Activated B cell treated with CpG ODN at 0.5 μM for 24 hours (primary cell): ENCODE data around the gene SOBP. TPM values are rescaled to one million over a fixed set of nuclear protein-coding genes. Genes with fewer than 3 reads are reported as not detected.

ENCODE experiments used
- ATAC-seq: fragments of 200-7000 bp; cut with Tn5 transposase; one replicate; pipeline ENCODE4 v1.10.0; 2021; ENCODE audit warnings: low read depth, mild to moderate bottlenecking, moderate library complexity
- CTCF ChIA-PET: fragments of 350-600 bp; sonication (Branson Sonifier 250); formaldehyde crosslinking; loops from one replicate; lab custom pipeline; 2021; ENCODE audit warnings: antibody characterized with exemption; lab: Charles Lee
- POLR2A ChIA-PET: fragments of 350-600 bp; sonication (Branson Sonifier 250); formaldehyde crosslinking; loops from one replicate; lab custom pipeline; 2021; ENCODE audit warnings: antibody characterized with exemption; lab: Charles Lee
- DNase-seq: peaks from one replicate; pipeline ENCODE4 v3.0.0; 2022
- H3K27ac Mint-ChIP-seq: one replicate; pipeline ENCODE4 v1.8.0; 2020; ENCODE audit warnings: mixed read lengths
- H3K27me3 Mint-ChIP-seq: one replicate; pipeline ENCODE4 v1.8.0; 2021; ENCODE audit warnings: mixed read lengths
- H3K36me3 Mint-ChIP-seq: one replicate; pipeline ENCODE4 v1.8.0; 2021; ENCODE audit warnings: low read depth, mixed read lengths
- H3K4me1 Mint-ChIP-seq: one replicate; pipeline ENCODE4 v1.8.0; 2021; ENCODE audit warnings: mixed read lengths
- H3K4me3 Mint-ChIP-seq: one replicate; pipeline ENCODE4 v1.8.0; 2020; ENCODE audit warnings: mild to moderate bottlenecking, mixed read lengths
- H3K9me3 Mint-ChIP-seq: one replicate; pipeline ENCODE4 v1.8.0; 2020; ENCODE audit warnings: mixed read lengths
- intact Hi-C: fragments of 100-400 bp; cut with micrococcal nuclease; formaldehyde crosslinking; loops from one replicate; pipeline ENCODE4 v1.15.1; 2024
- total RNA-seq: library from RNA; stranded (reverse); gene quantifications from 2 replicates; pipeline ENCODE4 v1.2.3, GENCODE V29; 2022
- TF ChIP-seq, protein P1 (sequence below): fragments of 200-600 bp; IDR thresholded peaks from one replicate; pipeline ENCODE4 v1.8.0; 2022; ENCODE audit warnings: antibody characterized with exemption, mild to moderate bottlenecking

The SOBP gene
- total RNA-seq, 1 donor from 2014 or later: 1.1 TPM

DNA sequence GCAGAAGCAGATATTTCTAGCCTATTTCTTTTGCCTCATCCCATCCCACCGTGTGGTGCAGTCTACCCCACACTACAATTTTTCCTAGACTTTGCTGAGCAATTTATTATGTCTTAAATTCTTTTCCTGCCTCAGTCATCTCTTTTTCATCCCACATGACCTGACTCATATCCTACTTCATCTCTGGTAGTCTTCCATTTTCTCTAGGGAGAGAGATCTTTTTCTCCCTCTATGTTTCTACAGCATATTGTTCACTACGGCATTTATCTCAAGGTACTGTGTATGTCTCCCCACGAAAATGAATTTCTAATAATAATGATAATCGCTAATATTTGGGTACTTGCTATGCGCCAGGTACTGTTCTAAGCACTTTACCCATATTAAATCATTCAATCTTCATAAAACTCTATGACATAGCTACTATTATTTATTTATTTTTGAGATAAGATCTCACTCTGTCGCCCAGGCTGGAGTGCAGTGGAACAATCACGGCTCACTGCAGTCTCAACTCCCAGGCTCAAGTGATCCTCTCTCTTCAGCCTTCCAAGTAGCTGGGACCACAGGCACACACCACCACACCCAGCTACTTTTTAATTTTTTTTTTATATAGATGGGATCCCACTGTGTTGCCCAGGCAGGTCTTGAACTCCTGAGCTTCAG, 46.2 kb upstream of the SOBP start:
- peaks cover 11% of the 10 kb centered on the region for H3K9me3 Mint-ChIP-seq
- H3K36me3 Mint-ChIP-seq: peaks cover 31% of the 10 kb centered on the region
- ChIA-PET POLR2A (no interaction called here), CTCF (no interaction called here)
- H3K4me3 Mint-ChIP-seq: no peak overlapping the region
- no peak for DNase-seq
- intact Hi-C loops: no loop called here
- H3K4me1 Mint-ChIP-seq: no peaks in the 10 kb centered on the region
- H3K27me3 Mint-ChIP-seq: no peaks in the 10 kb centered on the region
- no peak overlapping the region for H3K27ac Mint-ChIP-seq
- TF ChIP-seq, protein P1, sequence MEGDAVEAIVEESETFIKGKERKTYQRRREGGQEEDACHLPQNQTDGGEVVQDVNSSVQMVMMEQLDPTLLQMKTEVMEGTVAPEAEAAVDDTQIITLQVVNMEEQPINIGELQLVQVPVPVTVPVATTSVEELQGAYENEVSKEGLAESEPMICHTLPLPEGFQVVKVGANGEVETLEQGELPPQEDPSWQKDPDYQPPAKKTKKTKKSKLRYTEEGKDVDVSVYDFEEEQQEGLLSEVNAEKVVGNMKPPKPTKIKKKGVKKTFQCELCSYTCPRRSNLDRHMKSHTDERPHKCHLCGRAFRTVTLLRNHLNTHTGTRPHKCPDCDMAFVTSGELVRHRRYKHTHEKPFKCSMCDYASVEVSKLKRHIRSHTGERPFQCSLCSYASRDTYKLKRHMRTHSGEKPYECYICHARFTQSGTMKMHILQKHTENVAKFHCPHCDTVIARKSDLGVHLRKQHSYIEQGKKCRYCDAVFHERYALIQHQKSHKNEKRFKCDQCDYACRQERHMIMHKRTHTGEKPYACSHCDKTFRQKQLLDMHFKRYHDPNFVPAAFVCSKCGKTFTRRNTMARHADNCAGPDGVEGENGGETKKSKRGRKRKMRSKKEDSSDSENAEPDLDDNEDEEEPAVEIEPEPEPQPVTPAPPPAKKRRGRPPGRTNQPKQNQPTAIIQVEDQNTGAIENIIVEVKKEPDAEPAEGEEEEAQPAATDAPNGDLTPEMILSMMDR: no peak
- no peak for ATAC-seq

DNA sequence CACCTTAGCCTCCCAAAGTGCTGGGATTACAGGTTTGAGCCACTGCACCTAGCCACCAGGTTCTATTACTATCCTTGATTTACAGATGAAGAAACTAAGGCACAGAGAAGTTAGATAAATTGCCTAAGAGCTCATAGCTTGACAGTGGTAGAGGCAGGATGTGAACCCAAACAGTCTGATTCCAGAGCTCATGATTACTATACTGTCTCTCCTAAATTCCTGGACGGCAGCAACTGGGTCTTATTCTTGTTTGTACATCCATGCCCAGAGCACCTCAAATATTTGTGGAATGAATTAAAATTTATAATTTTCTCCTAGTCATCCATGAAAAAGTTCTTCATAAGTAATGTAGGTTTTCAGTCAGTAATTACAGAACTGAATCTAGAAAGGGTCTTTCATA, 45.6 kb upstream of the SOBP start:
- CTCF ChIA-PET: no interaction called here

DNA sequence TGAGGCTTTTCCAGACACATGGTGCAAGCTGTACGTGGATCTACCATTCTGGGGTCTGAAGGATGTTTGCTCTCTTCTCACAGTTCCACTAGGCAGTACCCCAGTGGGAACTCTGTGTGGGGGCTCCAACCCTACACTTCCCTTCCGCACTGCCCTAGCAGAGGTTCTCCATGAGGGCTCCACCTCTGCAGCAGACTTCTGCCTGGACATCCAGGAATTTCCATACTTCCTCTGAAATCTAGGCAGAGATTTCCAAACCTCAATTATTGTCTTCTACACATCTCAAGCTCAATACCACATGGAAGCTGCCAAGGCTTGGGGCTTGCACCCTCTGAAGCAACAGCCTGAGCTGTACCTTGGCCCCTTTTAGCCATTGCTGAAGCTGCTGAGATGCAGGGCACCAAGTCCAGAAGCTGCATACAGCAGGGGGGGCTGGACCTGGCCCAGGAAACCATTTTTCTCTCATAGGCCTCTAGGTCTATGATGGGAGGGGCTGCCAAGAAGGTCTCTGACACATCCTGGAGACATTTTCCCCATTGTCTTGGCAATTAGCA, 42.2 kb upstream of the SOBP start:
- Mint-ChIP-seq H3K36me3 (peaks cover 51% of the 10 kb centered on the region), H3K27ac (no peak overlapping the region), H3K9me3 (peaks cover 23% of the 10 kb centered on the region), H3K27me3 (no peaks in the 10 kb centered on the region), H3K4me1 (peaks cover 7% of the 10 kb centered on the region), H3K4me3 (no peak overlapping the region)
- intact Hi-C loops: no loop called here
- CTCF ChIA-PET: no interaction called here
- TF ChIP-seq, protein P1: no peak
- no peak for ATAC-seq
- POLR2A ChIA-PET: no interaction called here
- no peak for DNase-seq

More for the DNA sequence above, 45.6 kb upstream of the SOBP start:
- DNase-seq: no peak
- TF ChIP-seq, protein P1: no peak
- Mint-ChIP-seq H3K36me3 (peaks cover 34% of the 10 kb centered on the region), H3K9me3 (peaks cover 16% of the 10 kb centered on the region), H3K27me3 (no peaks in the 10 kb centered on the region), H3K4me1 (no peaks in the 10 kb centered on the region), H3K27ac (no peak overlapping the region), H3K4me3 (no peak overlapping the region)
- POLR2A ChIA-PET: no interaction called here
- intact Hi-C loops: no loop called here
- ATAC-seq: no peak

DNA sequence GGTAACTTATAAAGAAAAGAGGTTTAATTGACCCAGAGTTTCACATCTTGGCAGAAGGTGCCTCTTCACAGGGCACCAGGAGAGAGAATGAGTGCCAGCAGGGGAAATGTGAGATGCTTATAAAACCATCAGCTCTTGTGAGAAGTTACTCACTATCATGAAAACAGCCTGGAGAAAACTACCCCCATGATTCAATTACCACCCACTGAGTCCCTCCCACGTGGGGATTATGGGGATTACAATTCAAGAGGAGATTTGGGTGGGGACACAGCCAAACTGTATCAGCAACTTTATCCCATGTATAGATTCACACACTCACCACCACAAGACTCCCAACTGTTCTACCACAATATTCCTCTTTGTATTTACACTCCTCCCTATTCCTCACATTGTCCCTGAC, 41.1 kb upstream of the SOBP start:
- peaks cover 23% of the 10 kb centered on the region for H3K9me3 Mint-ChIP-seq
- H3K27me3 Mint-ChIP-seq: no peaks in the 10 kb centered on the region
- ChIA-PET CTCF (no interaction called here), POLR2A (no interaction called here)
- peaks cover 7% of the 10 kb centered on the region for H3K4me1 Mint-ChIP-seq
- TF ChIP-seq, protein P1: no peak
- ATAC-seq (no peak), DNase-seq (no peak)
- no peak overlapping the region for H3K27ac Mint-ChIP-seq
- H3K36me3 Mint-ChIP-seq: peaks cover 57% of the 10 kb centered on the region
- intact Hi-C loops: no loop called here
- H3K4me3 Mint-ChIP-seq: no peak overlapping the region

DNA sequence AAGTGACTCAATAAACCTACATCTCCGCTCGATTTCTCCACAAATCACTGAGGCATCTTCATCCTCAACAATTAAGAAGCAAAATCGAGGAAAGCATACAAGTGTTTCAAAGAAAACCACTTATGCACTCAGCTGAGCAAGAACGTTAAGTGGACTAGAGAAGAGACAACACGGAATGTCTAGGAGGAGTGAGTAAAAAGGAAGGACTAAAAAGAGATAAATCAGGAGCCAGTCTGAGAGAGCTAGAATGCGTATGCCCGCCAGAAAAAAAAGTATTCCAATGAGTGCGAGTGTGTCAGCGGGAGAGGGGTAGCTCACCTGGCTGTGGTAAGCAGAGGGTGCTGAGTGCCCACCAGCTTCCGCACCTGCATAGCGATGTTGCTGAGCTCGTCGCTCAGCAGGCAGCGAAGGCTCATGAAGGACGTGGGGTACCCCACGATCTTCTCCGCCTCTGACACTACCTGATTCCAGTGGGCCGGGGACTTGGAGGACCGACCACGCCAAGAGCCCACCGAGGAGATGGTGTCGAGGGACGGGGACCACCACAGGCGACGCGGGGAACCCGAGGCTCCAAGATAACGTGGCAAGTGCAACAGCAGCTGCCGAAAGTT, 31.1 kb upstream of the SOBP start:
- ChIA-PET CTCF (interaction anchor here (1.0 to 2.1 kb wide), 10 partner anchors 11 to 343 kb away, joined by 3 to 18 read pairs (median 5); partner anchors contain the start of gene BEND3), POLR2A (interaction anchor here (0.6 to 2.4 kb wide), 36 partner anchors 10 to 1636 kb away, joined by 3 to 61 read pairs (median 4); partner anchors contain the start of genes AFG1L, ATG5, BEND3 and CEP57L1)
- Mint-ChIP-seq H3K4me1 (peaks cover 16% of the 10 kb centered on the region), H3K4me3 (peak overlapping the region; percentile 95), H3K27me3 (no peaks in the 10 kb centered on the region), H3K36me3 (peaks cover 15% of the 10 kb centered on the region), H3K9me3 (no peaks in the 10 kb centered on the region), H3K27ac (peak overlapping the region; percentile 90)
- intact Hi-C loops: loop anchor here (1.0 to 10.0 kb wide), 12 partner anchors 30 to 803 kb away; partner anchors contain the start of genes MTRES1, OSTM1, SCML4 and SEC63
- DNase-seq (peak; percentile 46), ATAC-seq (peak; percentile 2)
- TF ChIP-seq, protein P1: no peak
